Mammary epithelial cell (primary cell): ENCODE results near the gene ANKRD55.

Experiments used
- EZH2 ChIP-seq: IDR thresholded peaks from 2 replicates; pipeline ENCODE4 v1.6.1; 2012; ENCODE audit warnings: low read length, inconsistent platforms, borderline replicate concordance
- TF ChIP-seq, protein P1 (sequence below), 2 donors: IDR thresholded peaks in 1 of 2; conservative IDR thresholded peaks in 1 of 2; 2 replicates each; pipeline ENCODE4 v1.5.1; 2011 to 2012; ENCODE audit warnings: inconsistent platforms in 2 of 2, low read length in 2 of 2, mild to moderate bottlenecking in 2 of 2, control low read depth in 1 of 2, low read depth in 1 of 2; ENCODE audit not compliant: insufficient read depth in 1 of 2; ENCODE audit errors: extremely low read depth in 1 of 2

DNA sequence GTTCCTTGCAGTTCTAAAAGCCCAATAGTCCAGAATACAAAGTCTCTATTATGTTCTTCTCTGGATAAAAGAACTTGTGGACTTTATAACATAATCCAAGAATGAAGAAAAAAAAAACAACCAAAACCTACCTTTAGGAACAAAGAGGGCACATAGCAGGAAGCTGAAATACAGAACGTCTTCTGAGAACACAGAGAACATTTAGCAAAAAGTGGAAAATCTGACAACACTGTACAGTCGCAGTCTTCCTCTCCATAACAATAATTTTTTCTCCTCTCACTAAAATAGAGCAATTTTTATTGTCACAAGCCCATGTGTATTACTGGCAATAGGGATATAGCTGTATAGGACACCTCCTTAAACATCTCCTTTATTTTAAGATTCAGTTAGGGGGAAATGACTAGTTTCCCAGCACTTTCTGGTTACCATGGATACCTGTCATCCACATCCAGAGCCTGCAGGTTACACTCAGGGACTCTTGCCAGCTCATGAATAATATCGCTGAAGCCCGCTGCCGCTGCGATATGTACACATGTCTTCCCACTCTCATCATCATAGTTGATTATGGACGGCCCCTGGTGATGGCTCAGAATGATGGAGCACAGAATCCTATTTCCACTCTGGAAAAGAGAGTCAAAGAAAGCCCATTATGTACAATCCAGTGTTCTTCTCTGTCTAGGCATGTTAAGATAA is 106.5 kb downstream of the ANKRD55 start:
- TF ChIP-seq, protein P1, sequence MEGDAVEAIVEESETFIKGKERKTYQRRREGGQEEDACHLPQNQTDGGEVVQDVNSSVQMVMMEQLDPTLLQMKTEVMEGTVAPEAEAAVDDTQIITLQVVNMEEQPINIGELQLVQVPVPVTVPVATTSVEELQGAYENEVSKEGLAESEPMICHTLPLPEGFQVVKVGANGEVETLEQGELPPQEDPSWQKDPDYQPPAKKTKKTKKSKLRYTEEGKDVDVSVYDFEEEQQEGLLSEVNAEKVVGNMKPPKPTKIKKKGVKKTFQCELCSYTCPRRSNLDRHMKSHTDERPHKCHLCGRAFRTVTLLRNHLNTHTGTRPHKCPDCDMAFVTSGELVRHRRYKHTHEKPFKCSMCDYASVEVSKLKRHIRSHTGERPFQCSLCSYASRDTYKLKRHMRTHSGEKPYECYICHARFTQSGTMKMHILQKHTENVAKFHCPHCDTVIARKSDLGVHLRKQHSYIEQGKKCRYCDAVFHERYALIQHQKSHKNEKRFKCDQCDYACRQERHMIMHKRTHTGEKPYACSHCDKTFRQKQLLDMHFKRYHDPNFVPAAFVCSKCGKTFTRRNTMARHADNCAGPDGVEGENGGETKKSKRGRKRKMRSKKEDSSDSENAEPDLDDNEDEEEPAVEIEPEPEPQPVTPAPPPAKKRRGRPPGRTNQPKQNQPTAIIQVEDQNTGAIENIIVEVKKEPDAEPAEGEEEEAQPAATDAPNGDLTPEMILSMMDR (conservative IDR thresholded peaks at IDR 0.05 in 1 of 2, IDR thresholded peaks at IDR 0.05 in 1 of 2; ENCODE audit: extremely low read depth in 1 of 2, insufficient read depth in 1 of 2, low read depth in 1 of 2, low read length in 2 of 2): no peak
- no peak for TF ChIP-seq EZH2
